IMR-90 (cell line): ENCODE data around the gene ELFN2. TPM values are rescaled to one million over a fixed set of nuclear protein-coding genes. Genes with fewer than 3 reads are reported as not detected.

Experiments
- ATAC-seq: fragments of 200-7000 bp; cut with Tn5 transposase; 2 replicates; pipeline ENCODE4 v1.9.1; 2020; ENCODE audit warnings: low read depth, mild to moderate bottlenecking, moderate library complexity
- BruUV-seq: library from RNA; stranded (reverse); fragments of 400-500 nt; replicated peaks from 2 replicates; lab custom pipeline; 2021; lab: Mats Ljungman, UMichigan
- CTCF ChIA-PET: fragments of 300-600 bp; formaldehyde crosslinking; extraction: SDS; loops from one replicate; lab custom pipeline; 2021; ENCODE audit warnings: antibody characterized with exemption; lab: Yijun Ruan, JAX
- POLR2A ChIA-PET: fragments of 300-600 bp; sonication (Branson Sonifier 250); formaldehyde crosslinking; loops from one replicate; lab custom pipeline; 2022; ENCODE audit warnings: antibody characterized with exemption; ENCODE audit not compliant: unreplicated experiment; lab: Charles Lee
- DNase-seq: peaks from one replicate; pipeline ENCODE4 v3.0.0; 2013
- H2AFZ ChIP-seq: replicated peaks from 2 replicates; pipeline ENCODE3; 2013; ENCODE audit warnings: low read length, mild to moderate bottlenecking; ENCODE audit not compliant: poor library complexity
- H2AK5ac ChIP-seq: 2 replicates; pipeline ENCODE4 v1.6.1; 2013; ENCODE audit warnings: low read depth, low read length, inconsistent platforms
- H2AK9ac ChIP-seq: replicated peaks from 2 replicates; pipeline ENCODE3; 2013; ENCODE audit warnings: mild to moderate bottlenecking, low read depth, low read length, moderate library complexity; ENCODE audit not compliant: poor library complexity
- H2BK120ac ChIP-seq: 2 replicates; pipeline ENCODE4 v1.6.1; 2013; ENCODE audit warnings: low read depth, low read length, inconsistent platforms
- H2BK15ac ChIP-seq: 3 replicates; pipeline ENCODE4 v1.6.1; 2013; ENCODE audit warnings: low read depth, low read length, inconsistent platforms
- H2BK20ac ChIP-seq: 2 replicates; pipeline ENCODE4 v1.6.1; 2013; ENCODE audit warnings: low read depth, mild to moderate bottlenecking, inconsistent platforms, low read length, moderate library complexity
- H2BK5ac ChIP-seq: 2 replicates; pipeline ENCODE4 v1.6.1; 2013; ENCODE audit warnings: mild to moderate bottlenecking, low read depth, low read length, inconsistent platforms; ENCODE audit not compliant: poor library complexity, severe bottlenecking
- H3K14ac ChIP-seq: replicated peaks from 2 replicates; pipeline ENCODE4 v1.6.1; 2013; ENCODE audit warnings: low read depth, low read length, inconsistent platforms
- H3K18ac ChIP-seq: 2 replicates; pipeline ENCODE4 v1.6.1; 2013; ENCODE audit warnings: low read depth, low read length, control low read depth
- H3K23ac ChIP-seq: 2 replicates; pipeline ENCODE4 v1.6.1; 2013; ENCODE audit warnings: low read depth, low read length, inconsistent platforms
- H3K27ac ChIP-seq: 2 replicates; pipeline ENCODE4 v1.5.1; 2013; ENCODE audit warnings: mild to moderate bottlenecking, control low read depth, low read length; ENCODE audit not compliant: insufficient read depth
- H3K27me3 ChIP-seq: 2 replicates; pipeline ENCODE4 v1.6.1; 2013; ENCODE audit warnings: low read length; ENCODE audit not compliant: control insufficient read depth, insufficient read depth
- H3K36me3 ChIP-seq: 2 replicates; pipeline ENCODE4 v1.6.1; 2013; ENCODE audit warnings: low read length, mixed read lengths; ENCODE audit not compliant: control insufficient read depth, insufficient read depth
- H3K4ac ChIP-seq: 2 replicates; pipeline ENCODE4 v1.6.1; 2013; ENCODE audit warnings: low read depth, low read length, inconsistent platforms
- H3K4me1 ChIP-seq: 2 replicates; pipeline ENCODE4 v1.6.1; 2013; ENCODE audit warnings: low read length, mixed read lengths; ENCODE audit not compliant: control insufficient read depth, insufficient read depth
- H3K4me2 ChIP-seq: 2 replicates; pipeline ENCODE4 v1.6.1; 2013; ENCODE audit warnings: low read depth, mild to moderate bottlenecking, control low read depth, low read length, moderate library complexity
- H3K4me3 ChIP-seq: 2 replicates; pipeline ENCODE4 v1.5.1; 2013; ENCODE audit warnings: low read depth, mild to moderate bottlenecking, control low read depth, low read length, moderate library complexity; ENCODE audit not compliant: insufficient read depth
- H3K56ac ChIP-seq: 2 replicates; pipeline ENCODE4 v1.6.1; 2013; ENCODE audit warnings: low read length, inconsistent platforms; ENCODE audit not compliant: insufficient read depth; ENCODE audit errors: extremely low read depth
- H3K79me1 ChIP-seq, 2 experiments: 2 replicates each; pipeline ENCODE4 v1.6.1; 2013; ENCODE audit warnings: low read length in 2 of 2, inconsistent platforms in 1 of 2, low read depth in 1 of 2
- H3K9ac ChIP-seq: 2 replicates; pipeline ENCODE4 v1.6.1; 2013; ENCODE audit warnings: low read depth, low read length, control low read depth
- H3K9me1 ChIP-seq: 2 replicates; pipeline ENCODE4 v1.6.1; 2013; ENCODE audit warnings: low read length, inconsistent platforms; ENCODE audit not compliant: insufficient read depth
- H3K9me3 ChIP-seq: 2 replicates; pipeline ENCODE4 v1.6.1; 2013; ENCODE audit warnings: low read length; ENCODE audit not compliant: control insufficient read depth, insufficient read depth
- H4K20me1 ChIP-seq: 2 replicates; pipeline ENCODE4 v1.6.1; 2013; ENCODE audit warnings: low read length, inconsistent platforms; ENCODE audit not compliant: insufficient read depth
- H4K5ac ChIP-seq: 2 replicates; pipeline ENCODE4 v1.6.1; 2013; ENCODE audit warnings: mild to moderate bottlenecking, low read depth, low read length, control low read depth
- H4K8ac ChIP-seq, 2 experiments: 2 replicates each; pipeline ENCODE4 v1.6.1; 2013; ENCODE audit warnings: low read depth in 2 of 2, low read length in 2 of 2, control low read depth in 1 of 2, inconsistent platforms in 1 of 2
- H4K91ac ChIP-seq: 2 replicates; pipeline ENCODE4 v1.6.1; 2013; ENCODE audit warnings: low read depth, low read length, inconsistent platforms; ENCODE audit not compliant: insufficient read depth
- BHLHE40 ChIP-seq: fragments of 150-350 bp; IDR thresholded peaks from 2 replicates; pipeline ENCODE4 v1.6.1; 2016; ENCODE audit warnings: mild to moderate bottlenecking, low read depth, low read length
- CHD1 ChIP-seq: IDR thresholded peaks from 2 replicates; pipeline ENCODE4 v1.6.1; 2012; ENCODE audit warnings: low read depth, low read length, improper control_type of control experiment
- CTCF ChIP-seq: conservative IDR thresholded peaks from 2 replicates; pipeline ENCODE4 v1.5.1; 2012; ENCODE audit warnings: mild to moderate bottlenecking, low read depth, low read length, improper control_type of control experiment
- FOS ChIP-seq: fragments of 150-350 bp; IDR thresholded peaks from 2 replicates; pipeline ENCODE4 v1.6.1; 2016; ENCODE audit warnings: low read depth, low read length
- MAZ ChIP-seq: IDR thresholded peaks from 2 replicates; pipeline ENCODE4 v1.6.1; 2012; ENCODE audit warnings: low read depth, mild to moderate bottlenecking, low read length, improper control_type of control experiment, moderate library complexity, borderline replicate concordance
- NFE2L2 ChIP-seq: fragments of 150-350 bp; IDR thresholded peaks from 2 replicates; pipeline ENCODE4 v1.6.1; 2016; ENCODE audit warnings: low read depth, mild to moderate bottlenecking, low read length
- POLR2A ChIP-seq: IDR thresholded peaks from 2 replicates; pipeline ENCODE4 v1.6.1; 2012; ENCODE audit warnings: mild to moderate bottlenecking, low read depth, low read length
- RCOR1 ChIP-seq: IDR thresholded peaks from 2 replicates; pipeline ENCODE4 v1.6.1; 2012; ENCODE audit warnings: mild to moderate bottlenecking, low read length, improper control_type of control experiment; ENCODE audit not compliant: insufficient replicate concordance
- SMC3 ChIP-seq: fragments of 150-350 bp; IDR thresholded peaks from 2 replicates; pipeline ENCODE4 v1.6.1; 2016; ENCODE audit warnings: low read depth, mild to moderate bottlenecking, antibody characterized with exemption, low read length, moderate library complexity
- USF2 ChIP-seq: fragments of 150-350 bp; IDR thresholded peaks from 2 replicates; pipeline ENCODE4 v1.6.1; 2017; ENCODE audit warnings: mild to moderate bottlenecking, antibody characterized with exemption, low read length, low read depth
- WGBS, 2 experiments: methylation state at CpG; one replicate each; pipeline versions ENCODE4 v1.1.5 to v1.1.7; 2013; ENCODE audit warnings: missing lambda C conversion rate in 2 of 2; ENCODE audit not compliant: insufficient read length in 1 of 2; ENCODE audit errors: extremely low coverage in 2 of 2; 5-methylcytosine and 5-hydroxymethylcytosine counted together
- dilution Hi-C: fragments of 300-500 bp; cut with HindIII; formaldehyde crosslinking; loops from one replicate; pipeline ENCODE4 v1.14.3; 2018; ENCODE audit warnings: low sequenced_read_pairs; ENCODE audit not compliant: unreplicated experiment
- in situ Hi-C: fragments of 300-500 bp; cut with MboI; formaldehyde crosslinking; loops from 3 replicates; pipeline ENCODE4 v1.14.3; 2019; ENCODE audit warnings: low sequenced_read_pairs, inconsistent platforms, mixed read lengths
- intact Hi-C: fragments of 100-400 bp; cut with micrococcal nuclease; formaldehyde crosslinking; loops from 2 replicates; pipeline ENCODE4 v1.10.0; 2022
- polyA plus RNA-seq, 3 experiments: library from polyadenylated mRNA; depleted of rRNA; stranded (reverse); fragments of >200 nt; gene quantifications; 2 replicates each; pipeline ENCODE4 v1.2.3, GENCODE V29; 2012; ENCODE audit warnings: low replicate concordance in 1 of 3
- total RNA-seq: library from RNA; depleted of rRNA; stranded (reverse); fragments of >200 nt; gene quantifications from 2 replicates; pipeline ENCODE4 v1.2.3, GENCODE V29; 2012

The ELFN2 gene
- total and polyA plus RNA-seq, 2 of the 4 experiments (the other 2 are of a cell fraction), result 0.72 to 5.0 TPM

GRCh38 chr22:37345863-37346504, 81.3 kb downstream of the ELFN2 start:
- in situ Hi-C loops (no loop called here), intact Hi-C loops (no loop called here), dilution Hi-C loops (no loop called here)
- no peak overlapping the region for H3K56ac ChIP-seq
- no peak overlapping the region for H3K4me2 ChIP-seq
- peaks cover 8% of the 10 kb centered on the region for H3K9me1 ChIP-seq
- peak overlapping the region in 1 of 2 experiments; percentile 63; a peak in 1 of 4 replicates for H4K8ac ChIP-seq
- no peaks in the 10 kb centered on the region for H3K9me3 ChIP-seq
- H2AFZ ChIP-seq, result peak overlapping the region; percentile 0
- peak overlapping the region; percentile 40 for H2BK5ac ChIP-seq
- CTCF ChIA-PET, result no interaction called here
- no peak overlapping the region for H3K18ac ChIP-seq
- no peak overlapping the region for H2AK9ac ChIP-seq
- peak overlapping the region; percentile 50 for H2BK120ac ChIP-seq
- no peaks in the 10 kb centered on the region for H3K79me1 ChIP-seq
- WGBS, 2 experiments, result no CpG with 5 or more reads among the region's 13 CpGs
- 0 out of 2 replicates have a peak overlapping the region, but pooled peaks have one; percentile 8 for H4K5ac ChIP-seq
- DNase-seq (peak; percentile 97), ATAC-seq (peak; percentile 95)
- H2BK15ac ChIP-seq, result 0 out of 3 replicates have a peak overlapping the region, but pooled peaks have one; percentile 66
- H3K9ac ChIP-seq, result no peak overlapping the region
- peak overlapping the region; percentile 63 for H3K4ac ChIP-seq
- H4K91ac ChIP-seq, result peak overlapping the region; percentile 43
- no peak overlapping the region for H3K14ac ChIP-seq
- H2BK20ac ChIP-seq, result peak overlapping the region; percentile 6; the same call in 1 of the 2 replicates
- H3K4me3 ChIP-seq, result no peak overlapping the region
- H3K36me3 ChIP-seq, result no peaks in the 10 kb centered on the region
- no peak overlapping the region; the same call in 1 of the 2 replicates for H2AK5ac ChIP-seq
- TF ChIP-seq CHD1, result no peak
- peak; percentile 47; the same call in 1 of the 2 replicates for TF ChIP-seq FOS
- no peak for TF ChIP-seq POLR2A
- no peak for TF ChIP-seq BHLHE40
- no peak for TF ChIP-seq CTCF
- TF ChIP-seq NFE2L2, result no peak
- no peak; the same call in 1 of the 2 replicates for TF ChIP-seq MAZ
- TF ChIP-seq USF2, result no peak
- 0 out of 2 replicates have a peak, but pooled peaks have one; percentile 1 for TF ChIP-seq SMC3
- peak; percentile 80 for TF ChIP-seq RCOR1
- no peaks in the 10 kb centered on the region for H4K20me1 ChIP-seq
- no peak overlapping the region for H3K23ac ChIP-seq
- H3K27me3 ChIP-seq, result peaks cover 8% of the 10 kb centered on the region
- POLR2A ChIA-PET, result no interaction called here
- peaks cover 12% of the 10 kb centered on the region for H3K4me1 ChIP-seq
- no TSS peak for BruUV-seq
- H3K27ac ChIP-seq, result peak overlapping the region; percentile 21; the same call in 1 of the 2 replicates
